ENCODE measurements around the gene GPA33.

The GPA33 gene

GRCh38 chr1:167117225-167117624, 27.0 kb upstream of the GPA33 start:
- no peak for DNase-seq (ENCODE audit: low read depth in 2 of 2)

- DNase-seq (ENCODE audit: low read depth in 2 of 2), result no peak
Measured at GRCh38 chr1:167116174-167116573, 26.0 kb upstream of the GPA33 start.

GRCh38 chr1:167115655-167116054, 25.5 kb upstream of the GPA33 start:
- DNase-seq (ENCODE audit: low read depth in 2 of 2), result no peak

GRCh38 chr1:167114725-167115124, 24.5 kb upstream of the GPA33 start:
- DNase-seq (ENCODE audit: low read depth in 2 of 2), result no peak

- no peak for DNase-seq (ENCODE audit: low read depth in 2 of 2)
Measured at GRCh38 chr1:167111868-167112709, 21.9 kb upstream of the GPA33 start.

- no peak for DNase-seq (ENCODE audit: low read depth in 2 of 2)
Measured at GRCh38 chr1:167110586-167110985, 20.4 kb upstream of the GPA33 start.

GRCh38 chr1:167109125-167109524, 18.9 kb upstream of the GPA33 start:
- DNase-seq (ENCODE audit: low read depth in 2 of 2), result no peak

GRCh38 chr1:167107456-167107855, 17.3 kb upstream of the GPA33 start:
- DNase-seq (ENCODE audit: low read depth in 2 of 2), result no peak

- DNase-seq (ENCODE audit: low read depth in 2 of 2), result no peak
Measured at GRCh38 chr1:167106119-167106461, 15.9 kb upstream of the GPA33 start.

- no peak for DNase-seq (ENCODE audit: low read depth in 2 of 2)
Measured at GRCh38 chr1:167105271-167106118, 15.3 kb upstream of the GPA33 start.

- no peak for DNase-seq (ENCODE audit: low read depth in 2 of 2)
Measured at GRCh38 chr1:167104256-167104633, 14.1 kb upstream of the GPA33 start.

- no peak for DNase-seq (ENCODE audit: low read depth in 2 of 2)
Measured at GRCh38 chr1:167102906-167103573, 12.9 kb upstream of the GPA33 start.

- DNase-seq (ENCODE audit: low read depth in 2 of 2), result no peak
Measured at GRCh38 chr1:167101754-167102153, 11.6 kb upstream of the GPA33 start.

GRCh38 chr1:167100730-167101129, 10.6 kb upstream of the GPA33 start:
- no peak for DNase-seq (ENCODE audit: low read depth in 2 of 2)

- no peak for DNase-seq (ENCODE audit: low read depth in 2 of 2)
Measured at GRCh38 chr1:167099851-167100250, 9.7 kb upstream of the GPA33 start.

- peak; percentile 42 to 44 for DNase-seq (ENCODE audit: low read depth in 2 of 2)
Measured at GRCh38 chr1:167095368-167095767, 5.2 kb upstream of the GPA33 start.

GRCh38 chr1:167094690-167095089, 4.5 kb upstream of the GPA33 start:
- no peak for DNase-seq (ENCODE audit: low read depth in 2 of 2)

GRCh38 chr1:167093846-167094516, 3.8 kb upstream of the GPA33 start, which contains the start of gene STYXL2:
Gene STYXL2, plus strand, starts transcription at chr1:167094075. Its CDS starts 775 bp downstream, at chr1:167094850.
- DNase-seq (ENCODE audit: low read depth in 2 of 2), result no peak

GRCh38 chr1:167092653-167093052, 2.5 kb upstream of the GPA33 start:
- no peak for DNase-seq (ENCODE audit: low read depth in 2 of 2)

- no peak for DNase-seq (ENCODE audit: low read depth in 2 of 2)
Measured at GRCh38 chr1:167089939-167090313, 251 bp downstream of the GPA33 start.

GRCh38 chr1:167088746-167089417, 1.3 kb downstream of the GPA33 start:
- DNase-seq (ENCODE audit: low read depth in 2 of 2), result no peak

All from fibroblast of skin of left quadriceps (primary cell).